H7 (cell line): ENCODE measurements around the gene CPXM2. TPM values are rescaled to one million over a fixed set of nuclear protein-coding genes. Genes with fewer than 3 reads are reported as not detected.
A peak's percentile ranks its signal among the peaks of the same experiment; 100 is the strongest.

Experiments used
- DNase-seq: peaks from one replicate; pipeline ENCODE4 v3.0.0; 2012
- H3K27me3 ChIP-seq: 2 replicates; pipeline ENCODE4 v1.6.0; 2011; ENCODE audit warnings: mild to moderate bottlenecking, low read length; ENCODE audit not compliant: control insufficient read depth, insufficient read depth
- H3K36me3 ChIP-seq: replicated peaks from 2 replicates; pipeline ENCODE4 v1.5.1; 2011; ENCODE audit warnings: low read length; ENCODE audit not compliant: control insufficient read depth, insufficient read depth
- H3K4me3 ChIP-seq: 2 replicates; pipeline ENCODE4 v1.5.1; 2011; ENCODE audit warnings: low read depth, mild to moderate bottlenecking, control low read depth, low read length, moderate library complexity; ENCODE audit not compliant: insufficient read depth
- total RNA-seq: library from RNA; depleted of rRNA; stranded (reverse); fragments of >200 nt; shearing (Covaris generic); gene quantifications from 2 replicates; pipeline ENCODE4 v1.2.3, GENCODE V29; 2014

Gene CPXM2
- total RNA-seq, 1 experiment from 2014 or later, result 2.9 TPM

- Histone ChIP-seq H3K27me3 (no peaks in the 10 kb centered on the region), H3K36me3 (no peaks in the 10 kb centered on the region), H3K4me3 (no peak overlapping the region)
- no peak for DNase-seq
Observed at GRCh38 chr10:123836418-123837145, 55.0 kb downstream of the CPXM2 start.

GRCh38 chr10:123835575-123835974 lies 56.0 kb downstream of the CPXM2 start:
- DNase-seq, result no peak
- no peak overlapping the region for H3K4me3 ChIP-seq
- H3K36me3 ChIP-seq, result no peaks in the 10 kb centered on the region
- no peaks in the 10 kb centered on the region for H3K27me3 ChIP-seq

- no peak overlapping the region for H3K4me3 ChIP-seq
- no peaks in the 10 kb centered on the region for H3K27me3 ChIP-seq
- H3K36me3 ChIP-seq, result no peaks in the 10 kb centered on the region
- DNase-seq, result no peak
Observed at GRCh38 chr10:123833170-123833850, 58.3 kb downstream of the CPXM2 start.

- no peak for DNase-seq
- Histone ChIP-seq H3K27me3 (no peaks in the 10 kb centered on the region), H3K36me3 (no peaks in the 10 kb centered on the region), H3K4me3 (no peak overlapping the region)
Observed at GRCh38 chr10:123831259-123831658, 60.3 kb downstream of the CPXM2 start.

GRCh38 chr10:123821136-123821535 lies 70.5 kb downstream of the CPXM2 start:
- no peak for DNase-seq
- Histone ChIP-seq H3K4me3 (no peak overlapping the region), H3K36me3 (no peaks in the 10 kb centered on the region), H3K27me3 (no peaks in the 10 kb centered on the region)

GRCh38 chr10:123809632-123810031 lies 82.0 kb downstream of the CPXM2 start:
- Histone ChIP-seq H3K4me3 (no peak overlapping the region), H3K27me3 (no peaks in the 10 kb centered on the region), H3K36me3 (no peaks in the 10 kb centered on the region)
- no peak for DNase-seq

GRCh38 chr10:123808906-123809305 lies 82.7 kb downstream of the CPXM2 start:
- Histone ChIP-seq H3K27me3 (no peaks in the 10 kb centered on the region), H3K36me3 (no peaks in the 10 kb centered on the region), H3K4me3 (no peak overlapping the region)
- DNase-seq, result no peak

- Histone ChIP-seq H3K4me3 (no peak overlapping the region), H3K36me3 (no peaks in the 10 kb centered on the region), H3K27me3 (no peaks in the 10 kb centered on the region)
- DNase-seq, result no peak
Observed at GRCh38 chr10:123808286-123808685, 83.3 kb downstream of the CPXM2 start.

- H3K36me3 ChIP-seq, result no peaks in the 10 kb centered on the region
- H3K27me3 ChIP-seq, result no peaks in the 10 kb centered on the region
- no peak for DNase-seq
- no peak overlapping the region for H3K4me3 ChIP-seq
Observed at GRCh38 chr10:123807444-123808035, 84.1 kb downstream of the CPXM2 start.

- no peak for DNase-seq
Observed at GRCh38 chr10:123804716-123805115, 86.9 kb downstream of the CPXM2 start.

GRCh38 chr10:123800821-123801220 lies 90.8 kb downstream of the CPXM2 start:
- Histone ChIP-seq H3K4me3 (no peak overlapping the region), H3K36me3 (no peaks in the 10 kb centered on the region), H3K27me3 (no peaks in the 10 kb centered on the region)
- no peak for DNase-seq

More at GRCh38 chr10:123804716-123805115, 86.9 kb downstream of the CPXM2 start:
- Histone ChIP-seq H3K4me3 (no peak overlapping the region), H3K27me3 (no peaks in the 10 kb centered on the region), H3K36me3 (no peaks in the 10 kb centered on the region)

GRCh38 chr10:123800289-123800688 lies 91.3 kb downstream of the CPXM2 start:
- H3K36me3 ChIP-seq, result no peaks in the 10 kb centered on the region
- no peak overlapping the region for H3K4me3 ChIP-seq
- DNase-seq, result no peak
- H3K27me3 ChIP-seq, result no peaks in the 10 kb centered on the region

GRCh38 chr10:123798856-123799255 lies 92.8 kb downstream of the CPXM2 start:
- Histone ChIP-seq H3K4me3 (no peak overlapping the region), H3K36me3 (no peaks in the 10 kb centered on the region), H3K27me3 (no peaks in the 10 kb centered on the region)
- no peak for DNase-seq

- Histone ChIP-seq H3K4me3 (no peak overlapping the region), H3K36me3 (no peaks in the 10 kb centered on the region), H3K27me3 (no peaks in the 10 kb centered on the region)
- DNase-seq, result peak; percentile 62
Observed at GRCh38 chr10:123797813-123798212, 93.8 kb downstream of the CPXM2 start.

- peak; percentile 20 for DNase-seq
- Histone ChIP-seq H3K27me3 (no peaks in the 10 kb centered on the region), H3K36me3 (no peaks in the 10 kb centered on the region), H3K4me3 (no peak overlapping the region)
Observed at GRCh38 chr10:123796736-123797135, 94.9 kb downstream of the CPXM2 start.
